Right atrium auricular region (tissue), 2 donors: ENCODE measurements around the gene MYOM1. TPM values are rescaled to one million over a fixed set of nuclear protein-coding genes. Genes with fewer than 3 reads are reported as not detected.

Experiments
- DNase-seq: peaks from one replicate; pipeline ENCODE4 v3.0.0-alpha.2; 2019; ENCODE audit warnings: low spot score
- H3K27ac ChIP-seq, 2 donors: fragments of 200-600 bp; sonication (generic); 1 replicate in 1 of 2; 2 replicates in 1 of 2; pipeline ENCODE4 v1.5.1; 2016 to 2019
- H3K27me3 ChIP-seq, 2 donors: fragments of 200-600 bp; sonication (generic); one replicate each; pipeline versions ENCODE4 v1.5.1 to v1.6.0; 2017 to 2019
- H3K36me3 ChIP-seq: fragments of 200-600 bp; sonication (generic); one replicate; pipeline ENCODE4 v1.5.1; 2016
- H3K4me1 ChIP-seq, 2 donors: fragments of 200-600 bp; sonication (generic); one replicate each; pipeline versions ENCODE4 v1.5.1 to v1.6.0; 2017 to 2019
- H3K4me3 ChIP-seq, 2 donors: fragments of 200-600 bp; sonication (generic); 1 replicate in 1 of 2; 2 replicates in 1 of 2; pipeline ENCODE4 v1.5.1; 2017 to 2019; ENCODE audit warnings: mild to moderate bottlenecking in 1 of 2, moderate library complexity in 1 of 2
- H3K9me3 ChIP-seq, 2 donors: fragments of 200-600 bp; sonication (generic); one replicate each; pipeline ENCODE4 v1.5.1; 2019
- CTCF ChIP-seq, 2 donors: fragments of 200-600 bp; sonication (generic); IDR thresholded peaks; one replicate each; pipeline ENCODE4 v1.5.1; 2019; ENCODE audit warnings: antibody characterized with exemption in 2 of 2
- total RNA-seq, 2 donors: library from RNA; depleted of rRNA; stranded (reverse); fragments of >200 nt; gene quantifications; one replicate each; pipeline ENCODE4 v1.1.0, GENCODE V29; 2016

The MYOM1 gene
- total RNA-seq, 2 donors from 2014 or later: 357 to 410 TPM

- no peaks in the 10 kb centered on the region for H3K27me3 ChIP-seq
- no peak for DNase-seq
- H3K27ac ChIP-seq: no peak overlapping the region
- H3K4me1 ChIP-seq: peaks cover 0 to 74% of the 10 kb centered on the region in 2 donors
- H3K9me3 ChIP-seq: no peaks in the 10 kb centered on the region
- no peak overlapping the region for H3K4me3 ChIP-seq
- no peaks in the 10 kb centered on the region for H3K36me3 ChIP-seq
- no peak for TF ChIP-seq CTCF (IDR thresholded peaks at IDR 0.05)
These were observed 44.6 kb upstream of the MYOM1 start for GRCh38 chr18:3264362-3264761.

GRCh38 chr18:3263132-3263700 lies 43.4 kb upstream of the MYOM1 start:
- Histone ChIP-seq H3K27ac (peak overlapping the region; percentile 96 to 98), H3K27me3 (no peaks in the 10 kb centered on the region), H3K4me1 (peaks cover 0 to 62% of the 10 kb centered on the region in 2 donors), H3K4me3 (peak overlapping the region; percentile 96 to 98), H3K36me3 (peaks cover 11% of the 10 kb centered on the region), H3K9me3 (no peaks in the 10 kb centered on the region)
- DNase-seq: no peak
- TF ChIP-seq CTCF (IDR thresholded peaks at IDR 0.05): no peak

- TF ChIP-seq CTCF (IDR thresholded peaks at IDR 0.05): peak in 1 of 2 donors; percentile 25
- H3K36me3 ChIP-seq: peaks cover 18% of the 10 kb centered on the region
- no peak for DNase-seq
These were observed 42.7 kb upstream of the MYOM1 start for GRCh38 chr18:3262234-3263131.

GRCh38 chr18:3261373-3262233 lies 41.8 kb upstream of the MYOM1 start, which contains the start of gene MYL12B:
MYL12B (plus strand) TSS chr18:3262133; CDS start chr18:3272899, 10,766 bp downstream.
- DNase-seq: peak; percentile 84
- Histone ChIP-seq H3K9me3 (no peaks in the 10 kb centered on the region), H3K36me3 (peaks cover 27% of the 10 kb centered on the region), H3K27me3 (no peaks in the 10 kb centered on the region), H3K4me1 (peaks cover 0 to 61% of the 10 kb centered on the region in 2 donors), H3K4me3 (peak within 1 kb of the TSS; percentile 96 to 98), H3K27ac (peak within 1 kb of the TSS; percentile 96 to 98)
- TF ChIP-seq CTCF (IDR thresholded peaks at IDR 0.05): no peak

More at GRCh38 chr18:3262234-3263131, 42.7 kb upstream of the MYOM1 start:
- H3K27ac ChIP-seq: peak overlapping the region; percentile 96 to 98
- H3K27me3 ChIP-seq: no peaks in the 10 kb centered on the region
- H3K4me3 ChIP-seq: peak overlapping the region; percentile 96 to 98
- H3K4me1 ChIP-seq: peaks cover 0 to 60% of the 10 kb centered on the region in 2 donors
- H3K9me3 ChIP-seq: no peaks in the 10 kb centered on the region

- Histone ChIP-seq H3K4me3 (peak overlapping the region; percentile 96 to 98), H3K27me3 (no peaks in the 10 kb centered on the region), H3K4me1 (peaks cover 0 to 61% of the 10 kb centered on the region in 2 donors), H3K27ac (peak overlapping the region; percentile 96 to 98), H3K9me3 (no peaks in the 10 kb centered on the region), H3K36me3 (peaks cover 33% of the 10 kb centered on the region)
- no peak for DNase-seq
- TF ChIP-seq CTCF (IDR thresholded peaks at IDR 0.05): no peak
These were observed 41.2 kb upstream of the MYOM1 start for GRCh38 chr18:3260995-3261372.
